Spleen (tissue), 13 donors: ENCODE results near the gene ZNF746. TPM values are rescaled to one million over a fixed set of nuclear protein-coding genes. Genes with fewer than 3 reads are reported as not detected.

Experiments used
- DNase-seq: peaks from one replicate; pipeline ENCODE4 v3.0.0-alpha.2; 2020
- H3K27ac ChIP-seq, 8 donors: fragments of 200-600 bp; sonication (generic) in 7 of 8; 1 replicate in 4 of 8; 2 replicates in 4 of 8; pipeline versions ENCODE4 v1.5.0 to v1.8.0; 2016 to 2021; ENCODE audit warnings: inconsistent platforms in 4 of 8, mild to moderate bottlenecking in 4 of 8, moderate library complexity in 1 of 8
- H3K27me3 ChIP-seq, 7 donors: fragments of 200-600 bp; sonication (generic) in 6 of 7; replicated peaks in 1 of 7; 1 replicate in 4 of 7; 2 replicates in 3 of 7; pipeline versions ENCODE4 v1.5.0 to v1.8.0; 2016 to 2021; ENCODE audit warnings: inconsistent platforms in 3 of 7, mild to moderate bottlenecking in 1 of 7
- H3K36me3 ChIP-seq, 6 donors: fragments of 200-600 bp; sonication (generic) in 5 of 6; 1 replicate in 4 of 6; 2 replicates in 2 of 6; pipeline versions ENCODE4 v1.5.0 to v1.8.0; 2016 to 2021; ENCODE audit warnings: inconsistent platforms in 2 of 6
- H3K4me1 ChIP-seq, 6 donors: fragments of 200-600 bp; sonication (generic) in 5 of 6; 1 replicate in 3 of 6; 2 replicates in 3 of 6; pipeline versions ENCODE4 v1.5.0 to v1.8.0; 2016 to 2021; ENCODE audit warnings: inconsistent platforms in 3 of 6
- H3K4me3 ChIP-seq, 8 donors: fragments of 200-600 bp; sonication (generic) in 7 of 8; 1 replicate in 4 of 8; 2 replicates in 4 of 8; pipeline versions ENCODE4 v1.5.0 to v1.8.0; 2016 to 2021; ENCODE audit warnings: inconsistent platforms in 4 of 8, mild to moderate bottlenecking in 4 of 8, moderate library complexity in 2 of 8
- H3K9me3 ChIP-seq, 8 donors: fragments of 200-600 bp; sonication (generic) in 7 of 8; 1 replicate in 4 of 8; 2 replicates in 4 of 8; pipeline versions ENCODE4 v1.5.0 to v1.8.0; 2016 to 2021; ENCODE audit warnings: inconsistent platforms in 4 of 8
- CTCF ChIP-seq, 11 experiments: fragments of 200-600 bp in 7 of 11; fragments of 450-650 bp in 4 of 11; sonication (generic) in 4 of 11; IDR thresholded peaks in 8 of 11; conservative IDR thresholded peaks in 3 of 11; 1 replicate in 7 of 11; 2 replicates in 4 of 11; pipeline versions ENCODE4 v1.4.0 to v1.8.0; 2016 to 2021; ENCODE audit warnings: antibody characterized with exemption in 11 of 11, inconsistent platforms in 4 of 11, mild to moderate bottlenecking in 1 of 11
- POLR2A ChIP-seq, 3 donors: fragments of 450-650 bp; IDR thresholded peaks; one replicate each; pipeline ENCODE4 v1.5.1; 2017; ENCODE audit warnings: antibody characterized with exemption in 3 of 3, mild to moderate bottlenecking in 1 of 3
- POLR2AphosphoS5 ChIP-seq, 3 donors: sonication (generic); formaldehyde crosslinking; IDR thresholded peaks; one replicate each; pipeline ENCODE4 v1.5.1; 2017; ENCODE audit warnings: antibody characterized with exemption in 3 of 3
- WGBS, 5 donors: extraction: QIAGEN DNeasy Blood & Tissue Kit in 3 of 5; methylation state at CpG; one replicate each; pipeline versions ENCODE4 v1.1.5 to v1.1.7; 2013 to 2018; 5-methylcytosine and 5-hydroxymethylcytosine counted together
- intact Hi-C: fragments of 100-400 bp; cut with DNase I; formaldehyde crosslinking; loops from one replicate; pipeline ENCODE4 v1.15.0; 2023; ENCODE audit warnings: low total_unique reads
- long read RNA-seq, 2 donors: transcript quantifications; one replicate each; lab custom pipeline, GENCODE V29; 2026
- polyA plus RNA-seq, 3 donors: library from polyadenylated mRNA; stranded (reverse); fragments of 200-250 nt; gene quantifications; one replicate each; pipeline ENCODE4 v1.2.1, GENCODE V29; 2013
- total RNA-seq, 7 donors: library from RNA; depleted of rRNA in 3 of 7; stranded (reverse); fragments of >200 nt in 3 of 7; fragmentation: NEBNext Ultra II Directional in 4 of 7; extraction: Animal tissue kit (Norgen Biotek cat#: 25700) in 4 of 7; gene quantifications; one replicate each; pipeline versions ENCODE4 v1.1.0 to v1.2.1, GENCODE V29; 2016 to 2021
- donor health status: healthy with polysubstance abuse.
- donor health status: DM: no; HTN: no; CAD: no; lungs with moderate emphysema.
- donor health status: DM: no; HTN: no; CAD: no.
- donor health status: Bipolar disorder and iron deficiency.
- donor health status: healthy.
- donor health status: DM: no; HTN: no; CAD: no.
- donor health status: DM: yes; HTN: yes; CAD: no.

Gene ZNF746
- total RNA-seq, result 10 to 100 TPM; 27.4 to 46.5 (median 34.8) TPM
- 10 to 100 TPM in 1 of 3 donors, 1 to 10 TPM in 2; 6.1 to 12.5 (median 8.2) TPM for polyA plus RNA-seq
- long read RNA-seq, donor 1, partial matches to known transcripts, result 0 of 2 reads
- long read RNA-seq, donor 1, other reads (novel, unspliced or antisense), result 0 of 2 reads
- long read RNA-seq, donor 2, partial matches to known transcripts, result 0 of 2 reads
- long read RNA-seq, donor 2, other reads (novel, unspliced or antisense), result 0 of 2 reads

DNA sequence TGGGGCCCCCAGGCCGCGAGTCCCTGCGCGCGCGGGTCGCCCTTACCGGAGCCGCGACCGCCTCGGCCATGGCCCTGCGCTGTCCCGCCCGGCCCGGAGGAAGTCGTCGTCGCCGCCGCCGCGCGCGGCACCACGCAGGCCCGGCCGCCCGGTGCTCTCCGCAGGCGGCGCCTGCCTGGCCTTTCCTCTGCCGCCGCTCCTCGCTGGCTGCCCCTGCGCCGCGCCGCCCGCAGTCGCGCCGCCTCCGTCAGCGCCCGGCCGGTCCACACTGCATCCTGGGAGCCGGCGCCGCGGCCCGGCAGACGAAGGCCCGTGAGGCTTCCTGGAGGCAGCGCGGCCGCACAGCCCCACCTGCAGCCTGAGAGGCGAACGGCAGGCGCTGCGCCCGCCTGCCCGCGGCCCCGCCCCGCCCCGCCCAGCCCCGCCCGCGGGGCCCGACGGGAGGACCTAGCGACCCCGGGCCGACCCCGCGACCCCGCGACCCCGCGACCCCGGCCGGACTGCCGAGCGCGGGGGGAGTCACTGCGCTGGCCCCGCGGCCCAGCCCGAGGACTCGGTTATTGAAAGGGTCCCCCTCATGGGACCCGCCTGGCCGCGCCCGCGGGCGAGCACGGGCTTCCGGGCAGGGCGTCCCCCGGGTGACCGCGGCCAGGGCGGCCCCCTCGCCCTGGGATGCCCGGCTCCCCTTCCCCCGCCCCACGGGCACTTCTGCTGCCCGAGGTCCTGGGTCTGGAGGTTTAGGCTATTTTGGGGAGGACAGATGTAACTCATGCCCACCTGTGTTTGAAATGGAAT is at the start of gene ZNF746:
Gene ZNF746, minus strand, starts transcription at position 343 of the 795 bp plus-strand sequence. Its CDS starts 273 bp downstream, at position 70.
- peak within 1 kb of the TSS; percentile 54 to 84 (median 66) for H3K4me3 ChIP-seq
- no peaks in the 10 kb centered on the region for H3K9me3 ChIP-seq
- no peaks in the 10 kb centered on the region for H3K27me3 ChIP-seq
- H3K36me3 ChIP-seq, result peaks cover 2 to 20% (median 16%) of the 10 kb centered on the region in 6 donors
- peak within 1 kb of the TSS; percentile 78 to 95 (median 88) for H3K27ac ChIP-seq
- 0 to 1% (median 0%) methylated on average over 58 to 109 of the region's 109 CpGs; no CpG with 5 or more reads in 1 of the 5 donors for WGBS, 5 donors
- H3K4me1 ChIP-seq, result peaks cover 8 to 52% (median 32%) of the 10 kb centered on the region in 6 donors
- DNase-seq, result peak; percentile 98
- intact Hi-C loops, result no loop called here
- TF ChIP-seq POLR2AphosphoS5 (IDR thresholded peaks at IDR 0.05) (peak; percentile 68 to 84 (median 81)), CTCF (IDR thresholded peaks at IDR 0.05 in 8 of 11, conservative IDR thresholded peaks at IDR 0.05 in 3 of 11) (peak in 7 of 11 experiments; percentile 10 to 86 (median 71)), POLR2A (IDR thresholded peaks at IDR 0.05) (peak in 1 of 3 donors; percentile 33)

DNA sequence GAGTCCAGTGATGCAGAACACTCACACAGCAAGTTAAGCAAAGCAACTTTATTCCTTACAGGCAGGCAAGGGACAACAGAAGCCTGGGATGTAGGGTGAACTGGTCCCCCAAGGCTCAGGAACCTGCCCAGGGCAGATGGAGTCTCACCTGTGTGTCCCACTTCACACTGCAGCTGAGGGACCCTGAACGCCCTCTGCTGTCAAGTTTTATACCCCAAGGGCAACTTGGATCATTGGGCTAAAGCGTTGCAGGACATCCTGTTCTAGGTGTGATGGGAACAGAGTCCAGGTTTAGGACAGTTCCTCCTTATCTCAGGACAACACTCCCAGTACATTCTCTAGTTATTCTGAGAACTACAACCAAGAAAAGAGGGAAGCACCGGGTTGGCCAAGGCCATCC is 49.5 kb upstream of the ZNF746 start:
- intact Hi-C loops, result no loop called here
- Histone ChIP-seq H3K27ac (no peak overlapping the region), H3K9me3 (peaks cover 0 to 2% (median under 1%) of the 10 kb centered on the region in 8 donors), H3K4me3 (no peak overlapping the region), H3K4me1 (no peaks in the 10 kb centered on the region), H3K36me3 (peaks cover 5 to 71% (median 54%) of the 10 kb centered on the region in 6 donors), H3K27me3 (no peaks in the 10 kb centered on the region)
- DNase-seq, result no peak
- no peak for TF ChIP-seq POLR2AphosphoS5 (IDR thresholded peaks at IDR 0.05)
- TF ChIP-seq CTCF (IDR thresholded peaks at IDR 0.05 in 8 of 11, conservative IDR thresholded peaks at IDR 0.05 in 3 of 11), result no peak
- TF ChIP-seq POLR2A (IDR thresholded peaks at IDR 0.05), result no peak
- WGBS, 5 donors, result 88 to 95% (median 93%) methylated on average over 3 of the region's 3 CpGs

- no peak for DNase-seq
- peaks cover 0 to 10% (median 8%) of the 10 kb centered on the region in 8 donors for H3K9me3 ChIP-seq
- no peaks in the 10 kb centered on the region for H3K27me3 ChIP-seq
- TF ChIP-seq POLR2A (IDR thresholded peaks at IDR 0.05), result no peak
- intact Hi-C loops, result no loop called here
- H3K4me3 ChIP-seq, result no peak overlapping the region
- H3K27ac ChIP-seq, result no peak overlapping the region
- WGBS, 5 donors, result 93 to 100% (median 95%) methylated on average over 2 of the region's 2 CpGs
- H3K4me1 ChIP-seq, result no peaks in the 10 kb centered on the region
- peaks cover 5 to 63% (median 46%) of the 10 kb centered on the region in 6 donors for H3K36me3 ChIP-seq
Measured at GRCh38 chr7:149546331-149546730, 48.7 kb upstream of the ZNF746 start.

DNA sequence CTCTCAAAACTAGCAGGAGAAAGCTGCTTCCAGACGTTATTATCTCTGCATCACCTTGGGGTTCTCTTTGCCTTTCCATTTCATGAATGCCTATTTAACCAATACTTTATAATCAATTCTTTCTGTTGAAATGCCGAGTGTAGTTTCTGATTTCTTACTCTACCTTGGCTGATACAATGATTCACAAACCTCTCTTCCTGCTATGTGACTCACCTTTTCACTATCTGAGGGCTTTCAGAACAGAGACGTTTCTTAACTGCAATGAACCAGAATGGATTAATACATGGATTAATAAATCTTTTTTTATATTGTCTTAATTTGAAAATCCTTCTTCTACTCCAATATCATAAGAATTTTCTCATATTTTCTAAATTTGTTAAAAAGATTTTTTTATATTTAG is 46.4 kb upstream of the ZNF746 start:
- no peaks in the 10 kb centered on the region for H3K27me3 ChIP-seq
- peaks cover 0 to 27% (median 25%) of the 10 kb centered on the region in 8 donors for H3K9me3 ChIP-seq
- no peak overlapping the region for H3K27ac ChIP-seq
- H3K36me3 ChIP-seq, result peaks cover 0 to 45% (median 26%) of the 10 kb centered on the region in 6 donors
- H3K4me1 ChIP-seq, result no peaks in the 10 kb centered on the region
- no peak for TF ChIP-seq POLR2A (IDR thresholded peaks at IDR 0.05)
- no peak for TF ChIP-seq POLR2AphosphoS5 (IDR thresholded peaks at IDR 0.05)
- TF ChIP-seq CTCF (IDR thresholded peaks at IDR 0.05 in 8 of 11, conservative IDR thresholded peaks at IDR 0.05 in 3 of 11), result no peak
- intact Hi-C loops, result no loop called here
- DNase-seq, result no peak
- 53 to 79% (median 66%) methylated on average over 3 of the region's 3 CpGs for WGBS, 5 donors
- no peak overlapping the region for H3K4me3 ChIP-seq
